Kidney glomerular epithelial cell (primary cell): ENCODE data around the gene STBD1.
"Not testable (repeated sequence)": the region's sequence is repeated elsewhere in the genome, so short reads cannot be mapped to it uniquely, and the experiment has no call there.

ENCODE experiments used
- DNase-seq: peaks from one replicate; lab custom pipeline; 2025; lab: John Stamatoyannopoulos, UW

STBD1 gene

GRCh38 chr4:76283900-76284299 is 22.6 kb upstream of the STBD1 start:
- no peak for DNase-seq

- DNase-seq, result not testable (repeated sequence)
These were observed 18.7 kb upstream of the STBD1 start for GRCh38 chr4:76287811-76288210.

GRCh38 chr4:76292730-76293129 is 13.8 kb upstream of the STBD1 start:
- DNase-seq, result no peak

GRCh38 chr4:76293772-76294171 is 12.8 kb upstream of the STBD1 start:
- DNase-seq, result no peak

GRCh38 chr4:76296286-76296820 is 10.2 kb upstream of the STBD1 start:
- no peak for DNase-seq

GRCh38 chr4:76298227-76298626 is 8.3 kb upstream of the STBD1 start:
- DNase-seq, result no peak

GRCh38 chr4:76300012-76300411 is 6.5 kb upstream of the STBD1 start:
- no peak for DNase-seq

GRCh38 chr4:76301068-76301774 is 5.3 kb upstream of the STBD1 start:
- peak; percentile 75 for DNase-seq

- peak; percentile 67 for DNase-seq
These were observed 4.8 kb upstream of the STBD1 start for GRCh38 chr4:76301775-76302162.

GRCh38 chr4:76302826-76303438 is 3.6 kb upstream of the STBD1 start:
- no peak for DNase-seq

- no peak for DNase-seq
These were observed 1.4 kb upstream of the STBD1 start for GRCh38 chr4:76305033-76305687.

GRCh38 chr4:76306882-76307659 is 538 bp downstream of the STBD1 start:
- no peak for DNase-seq

- no peak for DNase-seq
These were observed 1.1 kb downstream of the STBD1 start for GRCh38 chr4:76307660-76308014.

GRCh38 chr4:76308548-76308947 is 2.0 kb downstream of the STBD1 start:
- DNase-seq, result no peak

GRCh38 chr4:76309939-76310550 is 3.5 kb downstream of the STBD1 start:
- DNase-seq, result peak; percentile 16

- no peak for DNase-seq
These were observed 4.2 kb downstream of the STBD1 start for GRCh38 chr4:76310683-76311082.

- no peak for DNase-seq
These were observed 5.4 kb downstream of the STBD1 start for GRCh38 chr4:76311896-76312331.

- DNase-seq, result no peak
These were observed 5.9 kb downstream of the STBD1 start for GRCh38 chr4:76312457-76312856.

GRCh38 chr4:76313547-76313946 is 7.0 kb downstream of the STBD1 start:
- DNase-seq, result no peak

GRCh38 chr4:76315267-76315918 is 8.9 kb downstream of the STBD1 start:
- no peak for DNase-seq

- DNase-seq, result no peak
These were observed 9.6 kb downstream of the STBD1 start for GRCh38 chr4:76316131-76316530.
